ENCODE results near the gene SSBP3. TPM values are rescaled to one million over a fixed set of nuclear protein-coding genes. Genes with fewer than 3 reads are reported as not detected.
"Not testable (repeated sequence)": the region's sequence is repeated elsewhere in the genome, so short reads cannot be mapped to it uniquely, and the experiment has no call there.

Gene SSBP3
- total and polyA plus RNA-seq, 2 donors from 2014 or later: 33.3 to 49.6 TPM

- intact Hi-C loops (cut with DNase I): no loop called here
- FAIRE-seq (no peak), DNase-seq (no peak)
- no peak for TF ChIP-seq CTCF (IDR thresholded peaks at IDR 0.05; ENCODE audit: borderline replicate concordance, extremely low read depth, insufficient read depth)
- H3K27me3 ChIP-seq (ENCODE audit: control insufficient read depth, insufficient read depth, low read length): no peaks in the 10 kb centered on the region
- H3K9ac ChIP-seq (ENCODE audit: low read length in 3 of 3): no peak overlapping the region
- peaks cover 0 to 2% (median under 1%) of the 10 kb centered on the region in 3 donors for H3K4me1 ChIP-seq (ENCODE audit: control insufficient read depth in 2 of 3, insufficient read depth in 2 of 3, low read depth in 1 of 3, low read length in 3 of 3)
- H3K27ac ChIP-seq (ENCODE audit: low read depth in 2 of 2, low read length in 2 of 2): no peak overlapping the region
- H3K36me3 ChIP-seq (ENCODE audit: control insufficient read depth in 2 of 3, insufficient read depth in 3 of 3, low read length in 3 of 3): peaks cover 5 to 12% (median 9%) of the 10 kb centered on the region in 3 donors
- H3K9me3 ChIP-seq (ENCODE audit: control insufficient read depth in 2 of 3, insufficient read depth in 1 of 3, low read length in 3 of 3): no peaks in the 10 kb centered on the region
- H3K4me3 ChIP-seq (ENCODE audit: low read length in 3 of 3): no peak overlapping the region
Measured at GRCh38 chr1:54390655-54391054, 15.5 kb downstream of the SSBP3 start.

GRCh38 chr1:54389608-54390007, 16.6 kb downstream of the SSBP3 start:
- H3K9me3 ChIP-seq (ENCODE audit: control insufficient read depth in 2 of 3, insufficient read depth in 1 of 3, low read length in 3 of 3); FAIRE-seq; intact Hi-C loops (cut with DNase I); H3K27ac ChIP-seq (ENCODE audit: low read depth in 2 of 2, low read length in 2 of 2); H3K27me3 ChIP-seq (ENCODE audit: control insufficient read depth, insufficient read depth, low read length); H3K9ac ChIP-seq (ENCODE audit: low read length in 3 of 3); DNase-seq; H3K4me3 ChIP-seq (ENCODE audit: low read length in 3 of 3): not testable (repeated sequence)
- Histone ChIP-seq H3K4me1 (ENCODE audit: control insufficient read depth in 2 of 3, insufficient read depth in 2 of 3, low read depth in 1 of 3, low read length in 3 of 3) (peaks cover 0 to 11% (median 11%) of the 10 kb centered on the region in 3 donors), H3K36me3 (ENCODE audit: control insufficient read depth in 2 of 3, insufficient read depth in 3 of 3, low read length in 3 of 3) (peaks cover 5 to 12% (median 9%) of the 10 kb centered on the region in 3 donors)

- H3K27me3 ChIP-seq (ENCODE audit: control insufficient read depth, insufficient read depth, low read length): no peaks in the 10 kb centered on the region
- intact Hi-C loops (cut with DNase I): no loop called here
- TF ChIP-seq CTCF (IDR thresholded peaks at IDR 0.05; ENCODE audit: borderline replicate concordance, extremely low read depth, insufficient read depth): no peak
- H3K9ac ChIP-seq (ENCODE audit: low read length in 3 of 3): no peak overlapping the region
- DNase-seq: no peak
- H3K4me1 ChIP-seq (ENCODE audit: control insufficient read depth in 2 of 3, insufficient read depth in 2 of 3, low read depth in 1 of 3, low read length in 3 of 3): peaks cover 0 to 14% (median 11%) of the 10 kb centered on the region in 3 donors
- no peak overlapping the region for H3K4me3 ChIP-seq (ENCODE audit: low read length in 3 of 3)
- FAIRE-seq: no peak
- no peaks in the 10 kb centered on the region for H3K9me3 ChIP-seq (ENCODE audit: control insufficient read depth in 2 of 3, insufficient read depth in 1 of 3, low read length in 3 of 3)
- H3K27ac ChIP-seq (ENCODE audit: low read depth in 2 of 2, low read length in 2 of 2): no peak overlapping the region
- peaks cover 0 to 7% (median 2%) of the 10 kb centered on the region in 3 donors for H3K36me3 ChIP-seq (ENCODE audit: control insufficient read depth in 2 of 3, insufficient read depth in 3 of 3, low read length in 3 of 3)
Measured at GRCh38 chr1:54387419-54387818, 18.8 kb downstream of the SSBP3 start.

- intact Hi-C loops (cut with DNase I): no loop called here
- peaks cover 0 to 3% (median 1%) of the 10 kb centered on the region in 3 donors for H3K36me3 ChIP-seq (ENCODE audit: control insufficient read depth in 2 of 3, insufficient read depth in 3 of 3, low read length in 3 of 3)
- no peaks in the 10 kb centered on the region for H3K27me3 ChIP-seq (ENCODE audit: control insufficient read depth, insufficient read depth, low read length)
- no peak overlapping the region for H3K27ac ChIP-seq (ENCODE audit: low read depth in 2 of 2, low read length in 2 of 2)
- FAIRE-seq (no peak), DNase-seq (no peak)
- H3K4me1 ChIP-seq (ENCODE audit: control insufficient read depth in 2 of 3, insufficient read depth in 2 of 3, low read depth in 1 of 3, low read length in 3 of 3): peaks cover 0 to 14% (median 11%) of the 10 kb centered on the region in 3 donors
- no peak overlapping the region for H3K4me3 ChIP-seq (ENCODE audit: low read length in 3 of 3)
- TF ChIP-seq CTCF (IDR thresholded peaks at IDR 0.05; ENCODE audit: borderline replicate concordance, extremely low read depth, insufficient read depth): no peak
- H3K9me3 ChIP-seq (ENCODE audit: control insufficient read depth in 2 of 3, insufficient read depth in 1 of 3, low read length in 3 of 3): no peaks in the 10 kb centered on the region
- no peak overlapping the region for H3K9ac ChIP-seq (ENCODE audit: low read length in 3 of 3)
Measured at GRCh38 chr1:54385727-54386022, 20.5 kb downstream of the SSBP3 start.
